Activated gamma-delta T cell treated with anti-CD3 and anti-CD28 coated beads, Interleukin-2, amount 50 U/mL, for 16 hours (primary cell): ENCODE measurements around the gene ELMO2.
A peak's percentile ranks its signal among the peaks of the same experiment; 100 is the strongest.
"Not testable (repeated sequence)": the region's sequence is repeated elsewhere in the genome, so short reads cannot be mapped to it uniquely, and the experiment has no call there.

ENCODE experiments used
- DNase-seq: peaks from one replicate; pipeline ENCODE4 v3.0.0-alpha.2; 2020; ENCODE audit warnings: low read depth

ELMO2 gene

GRCh38 chr20:46406986-46407670 is 713 bp upstream of the ELMO2 start:
- DNase-seq = peak; percentile 78

- no peak for DNase-seq
Measured at GRCh38 chr20:46402331-46402811, 4.0 kb downstream of the ELMO2 start.

GRCh38 chr20:46401478-46401860 is 4.9 kb downstream of the ELMO2 start:
- no peak for DNase-seq

- no peak for DNase-seq
Measured at GRCh38 chr20:46400828-46401477, 5.5 kb downstream of the ELMO2 start.

- no peak for DNase-seq
Measured at GRCh38 chr20:46400253-46400652, 6.2 kb downstream of the ELMO2 start.

- DNase-seq = no peak
Measured at GRCh38 chr20:46399401-46399800, 7.0 kb downstream of the ELMO2 start.

GRCh38 chr20:46398963-46399362 is 7.5 kb downstream of the ELMO2 start:
- DNase-seq = no peak

- DNase-seq = no peak
Measured at GRCh38 chr20:46396052-46396740, 10.2 kb downstream of the ELMO2 start.

GRCh38 chr20:46394872-46395760 is 11.3 kb downstream of the ELMO2 start:
- DNase-seq = no peak

GRCh38 chr20:46393967-46394366 is 12.4 kb downstream of the ELMO2 start:
- no peak for DNase-seq

GRCh38 chr20:46388937-46389336 is 17.5 kb downstream of the ELMO2 start:
- no peak for DNase-seq

GRCh38 chr20:46388201-46388836 is 18.1 kb downstream of the ELMO2 start:
- DNase-seq = no peak

- DNase-seq = not testable (repeated sequence)
Measured at GRCh38 chr20:46387054-46387453, 19.4 kb downstream of the ELMO2 start.

GRCh38 chr20:46378412-46379009 is 27.9 kb downstream of the ELMO2 start:
- DNase-seq = no peak

GRCh38 chr20:46377518-46377917 is 28.9 kb downstream of the ELMO2 start:
- DNase-seq = no peak

GRCh38 chr20:46376196-46376785 is 30.1 kb downstream of the ELMO2 start:
- DNase-seq = no peak

GRCh38 chr20:46375771-46376170 is 30.6 kb downstream of the ELMO2 start:
- no peak for DNase-seq

- DNase-seq = no peak
Measured at GRCh38 chr20:46374383-46374782, 32.0 kb downstream of the ELMO2 start.

- DNase-seq = no peak
Measured at GRCh38 chr20:46371656-46372055, 34.8 kb downstream of the ELMO2 start.

- no peak for DNase-seq
Measured at GRCh38 chr20:46368902-46369268, 37.5 kb downstream of the ELMO2 start.
